ENCODE measurements around the gene HEPACAM2. TPM values are rescaled to one million over a fixed set of nuclear protein-coding genes. Genes with fewer than 3 reads are reported as not detected.

The HEPACAM2 gene
- total RNA-seq, 1 experiment from 2014 or later = 2.1 TPM

GRCh38 chr7:93242106-93242505, 15.8 kb upstream of the HEPACAM2 start:
- Histone ChIP-seq H3K4me3 (ENCODE audit: low read depth, low read length) (no peak overlapping the region), H3K4me1 (no peaks in the 10 kb centered on the region), H3K36me3 (ENCODE audit: control insufficient read depth, insufficient read depth, low read length) (no peaks in the 10 kb centered on the region), H3K9me3 (no peaks in the 10 kb centered on the region), H3K27me3 (replicated peaks; ENCODE audit: control insufficient read depth, insufficient read depth, low read length) (no peaks in the 10 kb centered on the region)
- Mint-ChIP-seq H3K9me3 (ENCODE audit: unreplicated experiment) (no peaks in the 10 kb centered on the region), H3K27ac (ENCODE audit: unreplicated experiment) (no peak overlapping the region), H3K27me3 (ENCODE audit: insufficient read depth, unreplicated experiment) (no peaks in the 10 kb centered on the region), H3K4me1 (ENCODE audit: low read depth, unreplicated experiment) (peaks cover 6% of the 10 kb centered on the region), H3K4me3 (ENCODE audit: unreplicated experiment) (no peak overlapping the region), H3K36me3 (ENCODE audit: insufficient read depth, unreplicated experiment) (no peaks in the 10 kb centered on the region)
- DNase-seq = no peak
- TF ChIP-seq CTCF (IDR thresholded peaks at IDR 0.05; ENCODE audit: insufficient read depth in 1 of 2, low read depth in 1 of 2, low read length in 1 of 2, severe bottlenecking in 1 of 2, unreplicated experiment in 1 of 2) = no peak
- BruUV-seq (replicated peaks) = no TSS peak
- intact Hi-C loops (cut with micrococcal nuclease; ENCODE audit: unreplicated experiment) = loop anchor here (10.0 kb wide), 1 partner anchor 383 kb away; no protein-coding TSS in a partner anchor
- ChIA-PET CTCF (interaction anchor here (1.0 kb wide), 1 partner anchor 10 kb away, joined by 3 read pairs; the partner anchor contains the start of gene VPS50), POLR2A (no interaction called here)

GRCh38 chr7:93239824-93240223, 13.6 kb upstream of the HEPACAM2 start:
- H3K4me1 Mint-ChIP-seq (ENCODE audit: low read depth, unreplicated experiment) = no peaks in the 10 kb centered on the region
- CTCF ChIA-PET = no interaction called here
- intact Hi-C loops (cut with micrococcal nuclease; ENCODE audit: unreplicated experiment) = loop anchor here (10.0 kb wide), 1 partner anchor 385 kb away; no protein-coding TSS in a partner anchor

GRCh38 chr7:93238748-93239147, 12.5 kb upstream of the HEPACAM2 start:
- Mint-ChIP-seq H3K36me3 (ENCODE audit: insufficient read depth, unreplicated experiment) (no peaks in the 10 kb centered on the region), H3K4me3 (ENCODE audit: unreplicated experiment) (no peak overlapping the region), H3K27ac (ENCODE audit: unreplicated experiment) (no peak overlapping the region), H3K4me1 (ENCODE audit: low read depth, unreplicated experiment) (no peaks in the 10 kb centered on the region), H3K9me3 (ENCODE audit: unreplicated experiment) (no peaks in the 10 kb centered on the region), H3K27me3 (ENCODE audit: insufficient read depth, unreplicated experiment) (no peaks in the 10 kb centered on the region)
- no peaks in the 10 kb centered on the region for H3K9me3 ChIP-seq
- DNase-seq = no peak
- no peaks in the 10 kb centered on the region for H3K36me3 ChIP-seq (ENCODE audit: control insufficient read depth, insufficient read depth, low read length)
- TF ChIP-seq CTCF (IDR thresholded peaks at IDR 0.05; ENCODE audit: insufficient read depth in 1 of 2, low read depth in 1 of 2, low read length in 1 of 2, severe bottlenecking in 1 of 2, unreplicated experiment in 1 of 2) = no peak
- intact Hi-C loops (cut with micrococcal nuclease; ENCODE audit: unreplicated experiment) = no loop called here
- CTCF ChIA-PET = no interaction called here
- H3K4me3 ChIP-seq (ENCODE audit: low read depth, low read length) = no peak overlapping the region
- no TSS peak for BruUV-seq (replicated peaks)
- H3K4me1 ChIP-seq = no peaks in the 10 kb centered on the region
- POLR2A ChIA-PET = no interaction called here
- no peaks in the 10 kb centered on the region for H3K27me3 ChIP-seq (replicated peaks; ENCODE audit: control insufficient read depth, insufficient read depth, low read length)

More at GRCh38 chr7:93239824-93240223, 13.6 kb upstream of the HEPACAM2 start:
- no peak overlapping the region for H3K4me3 ChIP-seq (ENCODE audit: low read depth, low read length)
- H3K36me3 ChIP-seq (ENCODE audit: control insufficient read depth, insufficient read depth, low read length) = no peaks in the 10 kb centered on the region
- BruUV-seq (replicated peaks) = no TSS peak
- Mint-ChIP-seq H3K27me3 (ENCODE audit: insufficient read depth, unreplicated experiment) (no peaks in the 10 kb centered on the region), H3K36me3 (ENCODE audit: insufficient read depth, unreplicated experiment) (no peaks in the 10 kb centered on the region), H3K9me3 (ENCODE audit: unreplicated experiment) (no peaks in the 10 kb centered on the region), H3K4me3 (ENCODE audit: unreplicated experiment) (no peak overlapping the region), H3K27ac (ENCODE audit: unreplicated experiment) (no peak overlapping the region)
- no peaks in the 10 kb centered on the region for H3K4me1 ChIP-seq
- DNase-seq = no peak
- POLR2A ChIA-PET = no interaction called here
- no peaks in the 10 kb centered on the region for H3K27me3 ChIP-seq (replicated peaks; ENCODE audit: control insufficient read depth, insufficient read depth, low read length)
- H3K9me3 ChIP-seq = no peaks in the 10 kb centered on the region
- no peak for TF ChIP-seq CTCF (IDR thresholded peaks at IDR 0.05; ENCODE audit: insufficient read depth in 1 of 2, low read depth in 1 of 2, low read length in 1 of 2, severe bottlenecking in 1 of 2, unreplicated experiment in 1 of 2)
